HepG2 (cell line): Measurements from ENCODE around the gene PLK2. TPM values are rescaled to one million over a fixed set of nuclear protein-coding genes. Genes with fewer than 3 reads are reported as not detected.

ENCODE experiments used
- GATAD1 ChIP-seq: IDR thresholded peaks from 2 replicates; pipeline ENCODE4 v1.6.1; 2016; ENCODE audit warnings: missing genetic modification reagents, missing compliant biosample characterization
- HNRNPLL ChIP-seq: fragments of 200-400 bp; formaldehyde crosslinking; IDR thresholded peaks from 2 replicates; pipeline ENCODE4 v1.6.1; 2017; ENCODE audit warnings: mild to moderate bottlenecking, low read depth, low read length; ENCODE audit not compliant: poor library complexity, severe bottlenecking
- HOXA7 ChIP-seq: sonication (generic); formaldehyde crosslinking; IDR thresholded peaks from 2 replicates; pipeline ENCODE4 v1.8.1; 2022; ENCODE audit warnings: mild to moderate bottlenecking, missing genetic modification reagents, moderate library complexity
- IRF2 ChIP-seq: IDR thresholded peaks from 2 replicates; pipeline ENCODE4 v1.6.1; 2018; ENCODE audit warnings: missing genetic modification reagents, missing compliant biosample characterization
- JUN ChIP-seq: sonication (generic); formaldehyde crosslinking; IDR thresholded peaks from 2 replicates; pipeline ENCODE4 v1.4.0; 2020; ENCODE audit warnings: mild to moderate bottlenecking, missing genetic modification reagents
- KDM4B ChIP-seq: sonication (generic); formaldehyde crosslinking; IDR thresholded peaks from 2 replicates; pipeline ENCODE4 v1.4.0; 2020; ENCODE audit warnings: missing genetic modification reagents
- KDM6A ChIP-seq: IDR thresholded peaks from 2 replicates; pipeline ENCODE4 v1.6.1; 2016; ENCODE audit warnings: low read depth
- KLF11 ChIP-seq: IDR thresholded peaks from 2 replicates; pipeline ENCODE4 v1.6.1; 2016; ENCODE audit warnings: missing compliant biosample characterization
- KLF13 ChIP-seq: sonication (generic); formaldehyde crosslinking; IDR thresholded peaks from 2 replicates; pipeline ENCODE4 v1.4.0; 2020; ENCODE audit warnings: mild to moderate bottlenecking, missing genetic modification reagents
- MTF1 ChIP-seq: sonication (generic); formaldehyde crosslinking; IDR thresholded peaks from 2 replicates; pipeline ENCODE4 v1.5.0; 2020; ENCODE audit warnings: missing genetic modification reagents
- NCOA5 ChIP-seq: sonication (generic); formaldehyde crosslinking; IDR thresholded peaks from 2 replicates; pipeline ENCODE4 v1.4.0; 2020; ENCODE audit warnings: missing genetic modification reagents
- NCOR1 ChIP-seq: fragments of 200-600 bp; sonication (generic); IDR thresholded peaks from 2 replicates; pipeline ENCODE4 v1.7.0; 2017; ENCODE audit warnings: antibody characterized with exemption, low read length, borderline replicate concordance
- POLR2A ChIP-seq, 2 experiments: IDR thresholded peaks; 2 replicates each; pipeline ENCODE4 v1.6.1; 2011; ENCODE audit warnings: low read depth in 2 of 2, low read length in 2 of 2, mild to moderate bottlenecking in 1 of 2, moderate library complexity in 1 of 2; ENCODE audit not compliant: insufficient read depth in 1 of 2
- PTBP1 ChIP-seq: fragments of 200-400 bp; formaldehyde crosslinking; IDR thresholded peaks from 2 replicates; pipeline ENCODE4 v1.6.1; 2018; ENCODE audit warnings: low read length, low read depth; ENCODE audit not compliant: poor library complexity, severe bottlenecking
- RFXANK ChIP-seq: IDR thresholded peaks from 2 replicates; pipeline ENCODE4 v1.6.1; 2016
- SCMH1 ChIP-seq: sonication (generic); formaldehyde crosslinking; IDR thresholded peaks from 2 replicates; pipeline ENCODE4 v1.9.0; 2021; ENCODE audit warnings: missing genetic modification reagents, mild to moderate bottlenecking, borderline replicate concordance
- SMAD9 ChIP-seq: sonication (generic); formaldehyde crosslinking; IDR thresholded peaks from 2 replicates; pipeline ENCODE4 v1.5.1; 2020; ENCODE audit warnings: mild to moderate bottlenecking, missing genetic modification reagents
- STAG1 ChIP-seq: sonication (generic); formaldehyde crosslinking; IDR thresholded peaks from 2 replicates; pipeline ENCODE4 v1.4.0; 2020; ENCODE audit warnings: missing genetic modification reagents
- YEATS2 ChIP-seq: sonication (generic); formaldehyde crosslinking; IDR thresholded peaks from 2 replicates; pipeline ENCODE4 v1.4.0; 2020; ENCODE audit warnings: missing genetic modification reagents, borderline replicate concordance
- ZMYM4 ChIP-seq: sonication (generic); formaldehyde crosslinking; IDR thresholded peaks from 2 replicates; pipeline ENCODE4 v1.8.1; 2023; ENCODE audit warnings: mild to moderate bottlenecking, missing genetic modification reagents
- ZNF138 ChIP-seq: sonication (generic); formaldehyde crosslinking; IDR thresholded peaks from 2 replicates; pipeline ENCODE4 v1.5.0; 2020; ENCODE audit warnings: mild to moderate bottlenecking, low read depth, missing genetic modification reagents
- ZNF460 ChIP-seq: sonication (generic); formaldehyde crosslinking; IDR thresholded peaks from 2 replicates; pipeline ENCODE4 v1.5.1; 2020; ENCODE audit warnings: missing genetic modification reagents, mild to moderate bottlenecking, borderline replicate concordance
- ZNF83 ChIP-seq: sonication (generic); formaldehyde crosslinking; IDR thresholded peaks from 2 replicates; pipeline ENCODE4 v1.4.0; 2020; ENCODE audit warnings: missing genetic modification reagents, mild to moderate bottlenecking, borderline replicate concordance
- polyA plus RNA-seq, 8 experiments: library from polyadenylated mRNA; depleted of rRNA in 3 of 8; stranded (reverse) in 7 of 8; unstranded in 1 of 8; fragments of >200 nt; fragmentation: Illumina TruSeq in 4 of 8; extraction: Trizol in 4 of 8; gene quantifications; 2 replicates each; pipeline versions ENCODE4 v1.2.1 to v1.2.3, GENCODE V29; 2011 to 2016; ENCODE audit warnings: low read depth in 4 of 8, missing spikeins in 1 of 8, mixed read lengths in 1 of 8; ENCODE audit not compliant: insufficient read depth in 1 of 8
- total RNA-seq, 5 experiments: library from RNA; depleted of rRNA; stranded (reverse); fragments of >200 nt; fragmentation: Illumina TruSeq; extraction: Trizol; gene quantifications; 2 replicates each; pipeline ENCODE4 v1.2.3, GENCODE V29; 2016; ENCODE audit warnings: low read depth in 1 of 5
- TF ChIP-seq, protein P1 (sequence below): IDR thresholded peaks from 2 replicates; pipeline ENCODE4 v1.6.1; 2016; ENCODE audit warnings: low read depth, control low read depth
- TF ChIP-seq, protein P2 (sequence below): sonication (generic); formaldehyde crosslinking; IDR thresholded peaks from 2 replicates; pipeline ENCODE4 v1.4.0; 2020; ENCODE audit warnings: missing genetic modification reagents
- TF ChIP-seq, protein P3 (sequence below): sonication (generic); formaldehyde crosslinking; IDR thresholded peaks from 2 replicates; pipeline ENCODE4 v1.4.0; 2020; ENCODE audit warnings: missing genetic modification reagents, borderline replicate concordance
- TF ChIP-seq, protein P4 (sequence below): sonication (generic); formaldehyde crosslinking; IDR thresholded peaks from 2 replicates; pipeline ENCODE4 v1.4.0; 2020; ENCODE audit warnings: missing genetic modification reagents
- TF ChIP-seq, protein P5 (sequence below): sonication (generic); formaldehyde crosslinking; IDR thresholded peaks from 2 replicates; pipeline ENCODE4 v1.8.0; 2022; ENCODE audit warnings: mild to moderate bottlenecking, missing genetic modification reagents, moderate library complexity

The PLK2 gene
- total and polyA plus RNA-seq, 2 of the 13 experiments (the other 11 are each of a cell fraction or from before 2014, with no cell fraction given): 9.6 to 29.6 TPM

DNA sequence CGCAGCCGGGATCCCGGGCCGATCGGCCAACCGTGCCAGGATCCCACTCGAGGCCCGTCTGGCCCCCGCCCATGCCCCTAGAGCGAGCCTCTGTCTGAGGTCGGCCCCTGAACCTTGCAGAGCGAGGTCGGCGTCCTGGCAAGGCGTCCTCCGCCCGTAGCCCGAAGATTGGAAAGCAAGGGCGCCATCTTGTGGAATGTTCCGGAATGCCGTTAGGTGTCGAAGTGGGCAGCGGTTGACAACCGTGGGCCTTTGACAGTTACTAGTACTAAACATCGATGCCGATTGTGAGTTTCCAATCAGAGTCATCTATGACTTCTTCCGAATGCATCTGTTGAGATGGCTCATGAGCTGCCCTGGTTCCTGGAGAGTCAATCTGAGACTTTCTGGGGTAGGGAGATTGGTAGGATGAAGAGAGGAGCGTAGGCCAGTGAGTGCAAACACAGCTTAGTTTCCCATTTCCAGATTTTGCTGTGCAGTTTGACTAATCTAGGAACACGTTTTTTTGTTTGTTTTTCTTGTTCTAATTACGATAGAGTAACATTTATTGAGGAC lies 923 bp upstream of the PLK2 start (continued):
- TF ChIP-seq, protein P1, sequence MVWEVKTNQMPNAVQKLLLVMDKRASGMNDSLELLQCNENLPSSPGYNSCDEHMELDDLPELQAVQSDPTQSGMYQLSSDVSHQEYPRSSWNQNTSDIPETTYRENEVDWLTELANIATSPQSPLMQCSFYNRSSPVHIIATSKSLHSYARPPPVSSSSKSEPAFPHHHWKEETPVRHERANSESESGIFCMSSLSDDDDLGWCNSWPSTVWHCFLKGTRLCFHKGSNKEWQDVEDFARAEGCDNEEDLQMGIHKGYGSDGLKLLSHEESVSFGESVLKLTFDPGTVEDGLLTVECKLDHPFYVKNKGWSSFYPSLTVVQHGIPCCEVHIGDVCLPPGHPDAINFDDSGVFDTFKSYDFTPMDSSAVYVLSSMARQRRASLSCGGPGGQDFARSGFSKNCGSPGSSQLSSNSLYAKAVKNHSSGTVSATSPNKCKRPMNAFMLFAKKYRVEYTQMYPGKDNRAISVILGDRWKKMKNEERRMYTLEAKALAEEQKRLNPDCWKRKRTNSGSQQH (CRISPR knock-in tag): no peak
- TF ChIP-seq MTF1 (CRISPR knock-in tag) (no peak), KLF11 (CRISPR knock-in tag) (no peak), KDM6A (no peak), YEATS2 (CRISPR knock-in tag) (no peak), KDM4B (no peak), NCOR1 (no peak), HNRNPLL (no peak), ZNF460 (no peak), PTBP1 (no peak), KLF13 (no peak), SCMH1 (CRISPR knock-in tag) (no peak), ZNF138 (no peak), ZNF83 (CRISPR knock-in tag) (no peak), JUN (no peak), POLR2A (IDR thresholded peaks at IDR 0.05; ENCODE audit: insufficient read depth in 1 of 2, low read depth in 2 of 2, low read length in 2 of 2) (no peak), SMAD9 (CRISPR knock-in tag) (no peak), HOXA7 (CRISPR knock-in tag) (no peak), ZMYM4 (CRISPR knock-in tag) (peak; percentile 60; the same call in 1 of the 2 replicates), STAG1 (peak; percentile 82), IRF2 (CRISPR knock-in tag) (no peak), GATAD1 (CRISPR knock-in tag) (no peak), NCOA5 (no peak), RFXANK (CRISPR knock-in tag) (no peak)
- TF ChIP-seq, protein P2, sequence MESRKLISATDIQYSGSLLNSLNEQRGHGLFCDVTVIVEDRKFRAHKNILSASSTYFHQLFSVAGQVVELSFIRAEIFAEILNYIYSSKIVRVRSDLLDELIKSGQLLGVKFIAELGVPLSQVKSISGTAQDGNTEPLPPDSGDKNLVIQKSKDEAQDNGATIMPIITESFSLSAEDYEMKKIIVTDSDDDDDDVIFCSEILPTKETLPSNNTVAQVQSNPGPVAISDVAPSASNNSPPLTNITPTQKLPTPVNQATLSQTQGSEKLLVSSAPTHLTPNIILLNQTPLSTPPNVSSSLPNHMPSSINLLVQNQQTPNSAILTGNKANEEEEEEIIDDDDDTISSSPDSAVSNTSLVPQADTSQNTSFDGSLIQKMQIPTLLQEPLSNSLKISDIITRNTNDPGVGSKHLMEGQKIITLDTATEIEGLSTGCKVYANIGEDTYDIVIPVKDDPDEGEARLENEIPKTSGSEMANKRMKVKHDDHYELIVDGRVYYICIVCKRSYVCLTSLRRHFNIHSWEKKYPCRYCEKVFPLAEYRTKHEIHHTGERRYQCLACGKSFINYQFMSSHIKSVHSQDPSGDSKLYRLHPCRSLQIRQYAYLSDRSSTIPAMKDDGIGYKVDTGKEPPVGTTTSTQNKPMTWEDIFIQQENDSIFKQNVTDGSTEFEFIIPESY (CRISPR knock-in tag): peak; percentile 77
- TF ChIP-seq, protein P3, sequence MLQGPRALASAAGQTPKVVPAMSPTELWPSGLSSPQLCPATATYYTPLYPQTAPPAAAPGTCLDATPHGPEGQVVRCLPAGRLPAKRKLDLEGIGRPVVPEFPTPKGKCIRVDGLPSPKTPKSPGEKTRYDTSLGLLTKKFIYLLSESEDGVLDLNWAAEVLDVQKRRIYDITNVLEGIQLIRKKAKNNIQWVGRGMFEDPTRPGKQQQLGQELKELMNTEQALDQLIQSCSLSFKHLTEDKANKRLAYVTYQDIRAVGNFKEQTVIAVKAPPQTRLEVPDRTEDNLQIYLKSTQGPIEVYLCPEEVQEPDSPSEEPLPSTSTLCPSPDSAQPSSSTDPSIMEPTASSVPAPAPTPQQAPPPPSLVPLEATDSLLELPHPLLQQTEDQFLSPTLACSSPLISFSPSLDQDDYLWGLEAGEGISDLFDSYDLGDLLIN (CRISPR knock-in tag): no peak
- TF ChIP-seq, protein P4, sequence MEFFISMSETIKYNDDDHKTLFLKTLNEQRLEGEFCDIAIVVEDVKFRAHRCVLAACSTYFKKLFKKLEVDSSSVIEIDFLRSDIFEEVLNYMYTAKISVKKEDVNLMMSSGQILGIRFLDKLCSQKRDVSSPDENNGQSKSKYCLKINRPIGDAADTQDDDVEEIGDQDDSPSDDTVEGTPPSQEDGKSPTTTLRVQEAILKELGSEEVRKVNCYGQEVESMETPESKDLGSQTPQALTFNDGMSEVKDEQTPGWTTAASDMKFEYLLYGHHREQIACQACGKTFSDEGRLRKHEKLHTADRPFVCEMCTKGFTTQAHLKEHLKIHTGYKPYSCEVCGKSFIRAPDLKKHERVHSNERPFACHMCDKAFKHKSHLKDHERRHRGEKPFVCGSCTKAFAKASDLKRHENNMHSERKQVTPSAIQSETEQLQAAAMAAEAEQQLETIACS: no peak
- TF ChIP-seq, protein P5, sequence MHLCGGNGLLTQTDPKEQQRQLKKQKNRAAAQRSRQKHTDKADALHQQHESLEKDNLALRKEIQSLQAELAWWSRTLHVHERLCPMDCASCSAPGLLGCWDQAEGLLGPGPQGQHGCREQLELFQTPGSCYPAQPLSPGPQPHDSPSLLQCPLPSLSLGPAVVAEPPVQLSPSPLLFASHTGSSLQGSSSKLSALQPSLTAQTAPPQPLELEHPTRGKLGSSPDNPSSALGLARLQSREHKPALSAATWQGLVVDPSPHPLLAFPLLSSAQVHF (CRISPR knock-in tag): no peak
